H1 (cell line): ENCODE data around the gene CCR2. TPM values are rescaled to one million over a fixed set of nuclear protein-coding genes. Genes with fewer than 3 reads are reported as not detected.

Experiments
- CTCF ChIA-PET: fragments of 300-600 bp; sonication (Branson Sonifier 250); formaldehyde crosslinking; loops from one replicate; lab custom pipeline; 2021; ENCODE audit not compliant: partially characterized antibody; lab: Charles Lee
- POLR2A ChIA-PET: fragments of 300-600 bp; sonication (Branson Sonifier 250); formaldehyde crosslinking; loops from one replicate; lab custom pipeline; 2021; ENCODE audit warnings: inconsistent platforms; ENCODE audit not compliant: partially characterized antibody; lab: Charles Lee
- DNase-seq, 2 experiments: peaks; one replicate each; pipeline versions ENCODE4 v3.0.0 to v3.0.0-alpha.2; 2010 to 2022; ENCODE audit warnings: low spot score in 2 of 2, low read depth in 1 of 2, mixed read lengths in 1 of 2
- FAIRE-seq: peaks from 2 replicates; lab custom pipeline; 2011; peaks lifted over from hg19 to GRCh38; lab: Jason Lieb, UNC
- H2AFZ ChIP-seq: 2 replicates; pipeline ENCODE4 v1.8.1; 2012; ENCODE audit warnings: low read length, inconsistent platforms
- H2AK5ac ChIP-seq: 2 replicates; pipeline ENCODE4 v1.6.1; 2013; ENCODE audit warnings: low read depth, low read length
- H2BK120ac ChIP-seq: replicated peaks from 2 replicates; pipeline ENCODE3; 2013; ENCODE audit warnings: low read depth, low read length, inconsistent platforms
- H2BK12ac ChIP-seq: 2 replicates; pipeline ENCODE4 v1.6.1; 2013; ENCODE audit warnings: low read depth, low read length
- H2BK15ac ChIP-seq: 2 replicates; pipeline ENCODE4 v1.6.1; 2013; ENCODE audit warnings: low read length
- H2BK20ac ChIP-seq: 2 replicates; pipeline ENCODE4 v1.6.1; 2013; ENCODE audit warnings: low read length
- H2BK5ac ChIP-seq: 2 replicates; pipeline ENCODE4 v1.6.1; 2013; ENCODE audit warnings: low read depth, low read length
- H3K14ac ChIP-seq: 2 replicates; pipeline ENCODE4 v1.6.1; 2013; ENCODE audit warnings: inconsistent platforms; ENCODE audit not compliant: insufficient read length
- H3K18ac ChIP-seq: 2 replicates; pipeline ENCODE4 v1.6.1; 2013; ENCODE audit warnings: low read length; ENCODE audit errors: extremely low read depth
- H3K23ac ChIP-seq: 2 replicates; pipeline ENCODE4 v1.6.1; 2013; ENCODE audit warnings: inconsistent platforms; ENCODE audit not compliant: insufficient read length
- H3K23me2 ChIP-seq: 2 replicates; pipeline ENCODE4 v1.6.1; 2013; ENCODE audit warnings: low read depth, low read length
- H3K27ac ChIP-seq: 2 replicates; pipeline ENCODE4 v1.6.1; 2011; ENCODE audit warnings: low read depth, low read length, inconsistent platforms
- H3K27me3 ChIP-seq, 4 experiments: replicated peaks in 1 of 4; 1 replicate in 1 of 4; 2 replicates in 3 of 4; pipeline versions ENCODE4 v1.6.1 to v1.8.1; 2011 to 2013; ENCODE audit warnings: low read length in 3 of 4, mild to moderate bottlenecking in 3 of 4, inconsistent platforms in 2 of 4, mixed read lengths in 2 of 4, moderate library complexity in 1 of 4; ENCODE audit not compliant: control insufficient read depth in 3 of 4, insufficient read depth in 3 of 4; ENCODE audit errors: extremely low read depth in 1 of 4
- H3K36me3 ChIP-seq, 4 experiments: 2 replicates each; pipeline versions ENCODE4 v1.6.1 to v1.8.1; 2011 to 2013; ENCODE audit warnings: mild to moderate bottlenecking in 4 of 4, low read length in 3 of 4, moderate library complexity in 2 of 4, control low read depth in 1 of 4, inconsistent platforms in 1 of 4; ENCODE audit not compliant: insufficient read depth in 4 of 4, control insufficient read depth in 2 of 4
- H3K4ac ChIP-seq: replicated peaks from 2 replicates; pipeline ENCODE3; 2013; ENCODE audit warnings: low read length, low read depth, mixed read lengths, inconsistent platforms; ENCODE audit not compliant: insufficient read length
- H3K4me1 ChIP-seq, 4 experiments: replicated peaks in 1 of 4; 1 replicate in 1 of 4; 2 replicates in 3 of 4; pipeline versions ENCODE4 v1.6.1 to v1.8.1; 2011 to 2013; ENCODE audit warnings: low read length in 3 of 4, inconsistent platforms in 2 of 4, mixed read lengths in 1 of 4; ENCODE audit not compliant: insufficient read depth in 4 of 4, control insufficient read depth in 3 of 4
- H3K4me2 ChIP-seq, 2 experiments: 2 replicates each; pipeline versions ENCODE4 v1.6.1 to v1.8.1; 2011 to 2013; ENCODE audit warnings: low read depth in 2 of 2, low read length in 2 of 2, control low read depth in 1 of 2, inconsistent platforms in 1 of 2, mild to moderate bottlenecking in 1 of 2; ENCODE audit not compliant: insufficient read depth in 1 of 2
- H3K4me3 ChIP-seq, 4 experiments: fragments of 200-600, 300-600 bp in 1 of 4; sonication (generic), shearing (Covaris generic), sonication (Bioruptor Twin) in 1 of 4; 2 replicates each; pipeline versions ENCODE4 v1.5.1 to v1.8.1; 2011 to 2016; ENCODE audit warnings: low read length in 4 of 4, low read depth in 3 of 4, control low read depth in 2 of 4, inconsistent platforms in 2 of 4, mild to moderate bottlenecking in 2 of 4, mixed read lengths in 1 of 4, moderate library complexity in 1 of 4; ENCODE audit not compliant: insufficient read depth in 2 of 4; ENCODE audit errors: extremely low read depth in 1 of 4
- H3K56ac ChIP-seq: replicated peaks from 2 replicates; pipeline ENCODE3; 2013; ENCODE audit warnings: low read depth, mild to moderate bottlenecking, mixed read lengths, low read length, inconsistent platforms; ENCODE audit not compliant: insufficient read length
- H3K79me1 ChIP-seq: 2 replicates; pipeline ENCODE4 v1.6.1; 2013; ENCODE audit warnings: low read depth, low read length, control low read depth
- H3K79me2 ChIP-seq, 2 experiments: 2 replicates each; pipeline versions ENCODE4 v1.6.1 to v1.8.1; 2012 to 2013; ENCODE audit warnings: low read length in 2 of 2, mild to moderate bottlenecking in 2 of 2, inconsistent platforms in 1 of 2; ENCODE audit not compliant: insufficient read depth in 2 of 2, control insufficient read depth in 1 of 2
- H3K9ac ChIP-seq, 4 experiments: replicated peaks in 1 of 4; 1 replicate in 1 of 4; 2 replicates in 3 of 4; pipeline versions ENCODE4 v1.6.1 to v1.8.1; 2011 to 2013; ENCODE audit warnings: low read depth in 3 of 4, low read length in 3 of 4, control low read depth in 2 of 4, mild to moderate bottlenecking in 2 of 4, moderate library complexity in 2 of 4, inconsistent platforms in 1 of 4; ENCODE audit errors: extremely low read depth in 1 of 4
- H3K9me3 ChIP-seq, 2 experiments: 2 replicates each; pipeline versions ENCODE4 v1.6.1 to v1.8.1; 2012 to 2013; ENCODE audit warnings: mild to moderate bottlenecking in 2 of 2, moderate library complexity in 2 of 2, control low read depth in 1 of 2, inconsistent platforms in 1 of 2, low read depth in 1 of 2, low read length in 1 of 2, mixed read lengths in 1 of 2; ENCODE audit not compliant: insufficient read depth in 2 of 2
- H4K20me1 ChIP-seq, 2 experiments: replicated peaks in 1 of 2; 2 replicates each; pipeline versions ENCODE3 to v1.8.1; 2011 to 2013; ENCODE audit warnings: inconsistent platforms in 2 of 2, low read length in 2 of 2, mild to moderate bottlenecking in 1 of 2; ENCODE audit not compliant: insufficient read depth in 2 of 2, control insufficient read depth in 1 of 2
- H4K5ac ChIP-seq: 2 replicates; pipeline ENCODE4 v1.6.1; 2013; ENCODE audit warnings: low read length, low read depth, mixed read lengths, inconsistent platforms; ENCODE audit not compliant: insufficient read length
- H4K8ac ChIP-seq: 2 replicates; pipeline ENCODE4 v1.8.0; 2013; ENCODE audit warnings: mild to moderate bottlenecking, moderate library complexity, low read length, inconsistent platforms; ENCODE audit not compliant: insufficient read depth; ENCODE audit errors: extremely low read depth
- H4K91ac ChIP-seq: replicated peaks from 2 replicates; pipeline ENCODE3; 2013; ENCODE audit warnings: low read length, mixed read lengths, inconsistent platforms; ENCODE audit not compliant: insufficient read length
- KDM1A ChIP-seq: fragments of 200-600, 300-600 bp; sonication (generic); IDR thresholded peaks from 2 replicates; pipeline ENCODE4 v1.7.1; 2016; ENCODE audit warnings: mild to moderate bottlenecking, low read length, borderline replicate concordance
- RFX5 ChIP-seq: IDR thresholded peaks from 2 replicates; pipeline ENCODE4 v1.6.1; 2011; ENCODE audit warnings: low read depth, low read length, improper control_type of control experiment, borderline replicate concordance
- WGBS, 2 experiments: shearing (Covaris generic) in 1 of 2; methylation state at CpG; one replicate each; pipeline versions ENCODE4 v1.1.6 to v1.1.7; 2013 to 2015; ENCODE audit warnings: low lambda C conversion rate in 2 of 2, mixed read lengths in 2 of 2, inconsistent platforms in 1 of 2, low coverage in 1 of 2, missing lambda C conversion rate in 1 of 2; ENCODE audit not compliant: insufficient replicate concordance in 2 of 2, insufficient coverage in 1 of 2, insufficient read length in 1 of 2; ENCODE audit errors: extremely low coverage in 1 of 2, missing lambda C conversion rate in 1 of 2; 5-methylcytosine and 5-hydroxymethylcytosine counted together
- polyA plus RNA-seq, 7 experiments: library from polyadenylated mRNA; depleted of rRNA in 3 of 7; stranded (reverse) in 5 of 7; unstranded in 2 of 7; fragments of >200 nt in 5 of 7; fragments of 200-250 nt in 2 of 7; gene quantifications; 1 replicate in 5 of 7; 2 replicates in 1 of 7; 4 replicates in 1 of 7; pipeline versions ENCODE4 v1.2.1 to v1.2.3, GENCODE V29; 2011 to 2013; ENCODE audit warnings: missing spikeins in 2 of 7, mixed read lengths in 2 of 7
- total RNA-seq: library from RNA; stranded (reverse); fragmentation: NEBNext Ultra II Directional; extraction: Animal tissue kit (Norgen Biotek cat#: 25700); gene quantifications from 2 replicates; pipeline ENCODE4 v1.2.1, GENCODE V29; 2021

The CCR2 gene
- total and polyA plus RNA-seq, 2 of the 8 experiments (the other 6 are each of a cell fraction or from before 2014, with no cell fraction given): not detected

DNA sequence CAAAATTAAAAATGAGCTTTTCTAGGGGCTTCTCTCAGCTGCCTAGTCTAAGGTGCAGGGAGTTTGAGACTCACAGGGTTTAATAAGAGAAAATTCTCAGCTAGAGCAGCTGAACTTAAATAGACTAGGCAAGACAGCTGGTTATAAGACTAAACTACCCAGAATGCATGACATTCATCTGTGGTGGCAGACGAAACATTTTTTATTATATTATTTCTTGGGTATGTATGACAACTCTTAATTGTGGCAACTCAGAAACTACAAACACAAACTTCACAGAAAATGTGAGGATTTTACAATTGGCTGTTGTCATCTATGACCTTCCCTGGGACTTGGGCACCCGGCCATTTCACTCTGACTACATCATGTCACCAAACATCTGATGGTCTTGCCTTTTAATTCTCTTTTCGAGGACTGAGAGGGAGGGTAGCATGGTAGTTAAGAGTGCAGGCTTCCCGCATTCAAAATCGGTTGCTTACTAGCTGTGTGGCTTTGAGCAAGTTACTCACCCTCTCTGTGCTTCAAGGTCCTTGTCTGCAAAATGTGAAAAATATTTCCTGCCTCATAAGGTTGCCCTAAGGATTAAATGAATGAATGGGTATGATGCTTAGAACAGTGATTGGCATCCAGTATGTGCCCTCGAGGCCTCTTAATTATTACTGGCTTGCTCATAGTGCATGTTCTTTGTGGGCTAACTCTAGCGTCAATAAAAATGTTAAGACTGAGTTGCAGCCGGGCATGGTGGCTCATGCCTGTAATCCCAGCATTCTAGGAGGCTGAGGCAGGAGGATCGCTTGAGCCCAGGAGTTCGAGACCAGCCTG, 17.8 kb downstream of the CCR2 start:
- no peak overlapping the region for H3K4me2 ChIP-seq
- H2BK12ac ChIP-seq: no peak overlapping the region
- DNase-seq: no peak
- no peak overlapping the region for H3K27ac ChIP-seq
- no peak overlapping the region for H3K18ac ChIP-seq
- no peak overlapping the region for H2BK20ac ChIP-seq
- no peaks in the 10 kb centered on the region for H3K79me2 ChIP-seq
- H2BK5ac ChIP-seq: no peak overlapping the region
- FAIRE-seq: no peak
- no peak overlapping the region for H4K91ac ChIP-seq
- H3K4me1 ChIP-seq: peaks cover 0 to 6% (median 3%) of the 10 kb centered on the region in 4 experiments; a peak in 3 of 7 replicates
- POLR2A ChIA-PET: interaction anchor here (0.6 kb wide), 1 partner anchor 1095 kb away, joined by 3 read pairs; no protein-coding TSS in a partner anchor
- H4K20me1 ChIP-seq: no peaks in the 10 kb centered on the region
- H2BK15ac ChIP-seq: no peak overlapping the region
- no peak overlapping the region for H3K14ac ChIP-seq
- no peak overlapping the region for H3K4me3 ChIP-seq
- no peak overlapping the region for H4K5ac ChIP-seq
- no peak overlapping the region for H3K4ac ChIP-seq
- CTCF ChIA-PET: interaction anchor here (0.7 to 12.9 kb wide), 31 partner anchors 8 to 341 kb away, joined by 3 to 164 read pairs (median 3); partner anchors contain the start of genes CCR1 and CCR3
- no peak overlapping the region for H4K8ac ChIP-seq
- H2AFZ ChIP-seq: no peak overlapping the region
- H3K36me3 ChIP-seq: no peaks in the 10 kb centered on the region
- H3K23me2 ChIP-seq: no peaks in the 10 kb centered on the region
- peaks cover 0 to under 1% (median 0%) of the 10 kb centered on the region in 4 experiments; a peak in 1 of 7 replicates for H3K27me3 ChIP-seq
- H2BK120ac ChIP-seq: no peak overlapping the region
- WGBS, 2 experiments: 80% methylated on average over 10 of the region's 10 CpGs; no CpG with 5 or more reads in 1 of the 2 experiments
- H3K56ac ChIP-seq: no peak overlapping the region
- no peak for TF ChIP-seq RFX5
- TF ChIP-seq KDM1A: peak; percentile 70; the same call in 1 of the 2 replicates
- no peaks in the 10 kb centered on the region for H3K79me1 ChIP-seq
- H3K23ac ChIP-seq: no peak overlapping the region
- H3K9me3 ChIP-seq: no peaks in the 10 kb centered on the region
- H2AK5ac ChIP-seq: no peak overlapping the region
- H3K9ac ChIP-seq: no peak overlapping the region
